Renal pelvis (tissue), 4 donors: ENCODE results near the gene REST. TPM values are rescaled to one million over a fixed set of nuclear protein-coding genes. Genes with fewer than 3 reads are reported as not detected.

Source experiments
- DNase-seq: peaks from one replicate; pipeline ENCODE4 v3.0.0-alpha.2; 2013
- polyA plus RNA-seq, 3 donors: library from polyadenylated mRNA; unstranded; fragments of 120-200 nt; gene quantifications; one replicate each; pipeline ENCODE4 v1.2.1, GENCODE V29; 2013; ENCODE audit not compliant: insufficient read length in 3 of 3

The REST gene
- polyA plus RNA-seq, 3 donors: 45.5 to 52.8 (median 50.1) TPM

DNA sequence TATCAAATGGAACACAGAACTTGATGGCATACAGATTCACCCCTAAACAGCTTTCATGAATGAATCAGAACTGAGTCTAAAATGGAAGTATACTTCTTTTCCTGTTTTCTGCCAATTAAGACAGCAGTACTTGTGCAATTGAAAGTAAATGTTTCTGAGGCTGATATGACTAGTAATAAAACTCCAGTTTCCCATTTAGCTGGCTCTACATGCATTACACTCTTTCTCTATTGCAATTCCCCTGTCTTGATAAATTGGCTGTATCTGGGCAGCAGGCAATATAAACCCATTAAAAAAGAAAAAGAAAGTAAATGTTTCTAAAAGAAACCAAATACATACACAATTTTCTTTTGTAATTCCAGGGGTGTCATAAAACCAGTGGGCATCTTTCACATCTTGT lies 65.1 kb downstream of the REST start:
- no peak for DNase-seq

DNA sequence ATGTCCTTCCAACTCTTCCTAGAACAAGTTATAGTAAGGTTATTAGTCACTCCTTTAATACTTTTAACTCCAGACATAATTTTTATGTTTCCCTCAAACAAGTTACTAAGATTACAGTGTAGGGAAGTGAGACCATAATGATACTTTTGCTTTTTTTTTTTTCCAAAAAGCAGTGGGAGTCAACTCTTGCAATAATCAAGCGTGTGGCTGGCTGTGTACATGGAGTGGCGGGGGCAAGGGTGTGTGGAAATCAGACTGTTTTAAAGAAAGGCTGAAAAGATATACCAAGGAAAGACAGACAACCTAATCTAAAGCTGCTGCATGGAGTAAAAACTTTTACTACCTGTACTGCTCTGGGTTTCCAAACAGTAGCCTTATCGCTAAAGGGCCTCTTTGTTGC lies 65.6 kb downstream of the REST start:
- DNase-seq: no peak

DNA sequence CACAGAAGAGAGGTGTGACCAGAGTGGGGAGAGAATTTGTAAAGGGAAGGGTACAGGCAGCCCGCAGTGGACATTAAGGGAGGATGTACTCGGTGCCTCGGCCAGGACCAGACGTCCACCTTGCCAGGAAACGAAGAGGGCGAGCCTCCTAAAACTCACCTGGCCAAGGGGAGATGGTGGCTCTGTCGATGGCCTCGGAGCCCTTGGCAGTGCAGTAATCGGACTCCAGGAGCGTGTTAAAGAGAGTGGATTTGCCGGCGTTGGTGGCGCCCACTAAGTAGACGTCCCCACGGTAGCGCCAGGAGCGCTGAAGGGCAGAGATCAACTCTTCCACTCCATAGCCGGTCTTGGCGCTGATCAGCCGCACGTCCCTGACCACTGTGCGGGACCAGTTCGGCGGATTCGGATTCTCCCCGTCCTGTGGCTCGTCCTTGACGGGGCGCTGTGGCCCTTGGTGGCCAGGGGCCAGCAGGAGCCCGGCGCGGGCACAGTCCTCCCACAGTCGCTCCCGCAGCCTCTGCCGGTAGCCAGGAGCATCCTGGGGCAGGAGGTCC lies 68.7 kb downstream of the REST start:
- DNase-seq: no peak

DNA sequence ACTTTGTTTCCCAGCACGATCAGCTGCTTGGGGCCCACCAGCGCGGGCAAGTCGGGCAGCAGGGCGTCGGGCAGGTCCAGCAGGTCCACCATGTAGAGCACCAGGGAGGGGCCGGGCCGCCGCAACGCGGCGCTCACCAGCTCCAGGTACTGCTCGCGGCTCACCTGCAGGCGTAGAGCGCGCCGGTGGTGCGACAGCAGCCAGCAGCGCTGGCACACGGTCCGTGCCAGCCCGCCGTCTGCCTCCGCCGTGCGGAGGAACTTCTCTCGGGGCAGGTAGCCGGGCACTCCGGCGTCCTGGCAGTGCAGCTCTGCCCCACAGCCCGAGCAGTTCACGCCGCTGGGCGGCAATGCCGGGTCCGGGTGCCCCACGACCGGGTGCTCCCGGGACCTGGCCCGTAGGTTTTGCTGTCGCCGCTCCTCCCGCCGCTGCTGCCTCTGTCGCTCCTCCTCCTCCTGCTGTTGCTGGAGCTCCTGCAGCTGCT lies 69.2 kb downstream of the REST start:
- peak; percentile 42 for DNase-seq

DNA sequence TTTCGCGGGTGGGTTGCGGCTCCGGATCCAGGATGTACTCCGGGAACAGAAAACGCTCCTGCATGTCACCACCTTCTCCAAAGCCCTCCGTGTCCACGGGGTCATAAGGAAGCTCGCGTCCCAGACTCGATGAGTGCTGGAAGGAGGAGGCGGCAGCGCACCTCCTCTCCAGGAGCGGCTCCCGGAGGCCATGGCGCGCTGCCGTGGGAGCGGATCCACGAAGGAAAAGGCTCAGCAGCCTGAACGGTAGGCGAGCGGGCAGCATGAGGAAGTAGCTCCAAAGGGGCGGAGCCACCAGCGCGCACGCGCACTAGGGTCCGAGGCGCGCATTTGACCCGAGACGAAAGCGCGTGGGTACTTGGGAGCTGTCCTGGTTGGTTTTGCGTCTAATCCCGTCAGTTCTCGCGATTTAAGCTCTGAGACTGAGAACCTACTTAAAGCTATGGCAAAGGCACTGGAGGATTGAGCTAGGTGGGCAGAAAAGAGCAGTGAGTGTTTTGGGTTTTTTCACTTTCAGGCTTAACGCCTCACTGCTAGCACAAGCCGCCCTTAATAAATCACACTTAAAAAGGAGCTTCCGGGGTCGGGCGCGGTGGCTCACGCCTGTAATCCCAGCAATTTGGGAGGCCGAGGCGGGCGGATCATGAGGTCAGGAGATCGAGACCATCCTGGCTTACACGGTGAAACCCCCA lies 69.8 kb downstream of the REST start, which contains the start of gene NOA1:
Gene NOA1, minus strand, starts transcription at position 286 of the 692 bp plus-strand sequence. Its CDS starts 21 bp downstream, at position 265.
- DNase-seq: peak; percentile 99

DNA sequence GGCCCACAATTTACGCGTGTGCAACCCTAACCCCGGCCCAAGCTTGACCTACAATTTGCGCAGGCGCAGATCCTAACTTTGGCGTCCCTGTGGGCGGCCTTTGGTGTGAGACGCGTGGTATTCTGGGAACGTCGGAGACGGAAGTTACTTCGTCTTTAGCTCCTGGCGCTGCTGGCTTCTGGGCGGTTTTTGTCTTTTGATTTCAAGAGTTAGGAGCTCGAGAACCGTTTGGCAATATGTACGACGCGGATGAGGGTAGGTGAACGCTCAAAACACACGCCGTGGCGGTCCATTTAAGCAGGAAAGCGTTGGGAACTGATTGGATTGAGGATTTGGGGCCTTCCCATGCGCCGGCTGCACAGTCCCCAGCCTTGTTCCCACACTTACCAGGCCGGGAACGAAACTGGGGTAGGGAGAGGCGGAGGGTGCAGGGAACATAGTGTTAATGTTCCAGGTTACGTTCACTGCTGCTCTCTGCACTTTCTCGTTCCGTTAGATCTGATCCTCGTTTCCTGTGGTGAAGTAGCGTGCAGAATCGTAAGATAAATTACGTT lies 71.1 kb downstream of the REST start, which contains the start of gene POLR2B:
Gene POLR2B, plus strand, starts transcription at position 147 of the 554 bp plus-strand sequence. Its CDS starts 90 bp downstream, at position 237.
- DNase-seq: peak; percentile 93

DNA sequence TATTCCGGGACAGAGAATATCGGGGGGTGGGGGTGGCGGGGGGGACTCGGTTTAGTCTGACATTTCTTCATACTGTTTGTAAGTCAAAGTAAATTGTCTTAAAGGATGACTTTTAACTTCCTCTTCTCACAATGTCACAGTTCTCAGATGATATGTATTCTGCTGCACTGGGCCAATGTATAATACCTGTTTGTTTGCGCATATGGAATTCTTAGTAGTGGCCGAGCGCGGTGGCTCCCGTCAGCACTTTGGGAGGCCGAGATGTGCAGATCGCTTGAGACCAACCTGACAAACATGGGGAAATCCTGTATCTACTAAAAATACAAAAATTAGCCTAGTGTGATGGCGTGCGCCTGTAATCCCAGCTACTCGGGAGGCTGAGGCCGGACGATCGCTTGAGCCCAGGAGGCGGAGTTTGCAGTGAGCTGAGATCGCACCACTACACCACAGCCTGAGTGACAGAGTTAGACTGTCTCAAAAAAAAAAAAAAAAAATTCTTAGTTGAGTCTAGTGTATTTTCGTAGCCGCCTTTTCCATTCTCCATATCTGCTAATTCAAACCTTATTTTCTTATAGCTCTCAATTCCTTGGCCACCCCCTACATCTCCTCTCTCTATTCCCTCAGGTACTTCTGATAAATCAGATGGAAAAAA lies 71.8 kb downstream of the REST start:
- DNase-seq: no peak

DNA sequence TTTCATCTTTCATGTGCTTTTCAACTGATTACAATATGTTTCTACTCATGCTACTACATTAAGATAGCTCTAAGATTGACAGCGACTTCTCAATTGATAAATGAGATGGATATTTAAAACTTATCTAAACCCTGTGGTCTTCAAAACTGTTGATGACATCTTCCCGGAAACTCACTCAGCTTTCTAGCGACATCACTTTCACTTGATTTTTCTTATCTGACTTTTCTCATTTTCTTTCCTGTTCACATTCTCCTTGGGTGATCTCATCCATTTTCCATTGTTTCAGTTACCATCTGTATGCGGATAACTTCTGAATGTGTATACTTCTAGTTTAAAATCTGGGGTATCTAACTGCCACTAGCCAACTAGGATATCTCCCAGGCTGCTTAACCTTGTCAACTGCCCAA lies 74.1 kb downstream of the REST start:
- DNase-seq: no peak

DNA sequence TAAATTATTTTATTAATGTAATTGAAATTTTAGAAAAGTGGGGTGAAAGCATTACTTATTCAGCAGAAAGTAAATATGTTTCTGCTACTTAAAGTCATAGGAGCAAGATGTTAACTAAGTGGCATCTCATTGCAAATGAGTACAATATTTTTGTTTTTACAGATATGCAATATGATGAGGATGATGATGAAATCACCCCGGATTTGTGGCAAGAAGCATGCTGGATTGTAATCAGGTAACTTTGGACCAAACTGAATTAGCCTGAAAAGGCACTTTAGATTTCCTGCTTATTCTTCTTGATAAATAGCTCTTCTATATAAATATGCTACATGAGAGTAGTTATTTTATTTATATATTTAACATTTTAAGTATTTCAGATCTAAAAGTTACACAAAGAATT lies 78.5 kb downstream of the REST start:
- DNase-seq: no peak

DNA sequence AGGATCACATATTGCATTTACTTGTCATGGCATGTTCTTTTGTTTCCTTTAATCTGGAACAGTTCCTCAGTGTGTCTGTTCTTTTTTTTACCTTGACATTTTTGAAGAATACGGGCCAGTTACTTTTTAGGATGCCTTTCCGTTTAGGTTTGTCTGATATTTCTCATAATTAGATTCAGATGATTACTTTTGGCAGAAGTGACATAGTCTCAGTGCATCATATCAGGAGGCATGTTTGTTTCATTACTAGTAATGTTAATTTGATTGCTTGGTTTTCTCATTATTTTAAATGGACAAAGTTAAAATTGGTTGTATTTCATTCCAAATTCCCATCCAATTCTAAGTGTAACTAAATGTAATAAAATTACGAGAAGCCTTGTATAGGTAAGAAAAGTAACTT lies 79.3 kb downstream of the REST start:
- DNase-seq: no peak

DNA sequence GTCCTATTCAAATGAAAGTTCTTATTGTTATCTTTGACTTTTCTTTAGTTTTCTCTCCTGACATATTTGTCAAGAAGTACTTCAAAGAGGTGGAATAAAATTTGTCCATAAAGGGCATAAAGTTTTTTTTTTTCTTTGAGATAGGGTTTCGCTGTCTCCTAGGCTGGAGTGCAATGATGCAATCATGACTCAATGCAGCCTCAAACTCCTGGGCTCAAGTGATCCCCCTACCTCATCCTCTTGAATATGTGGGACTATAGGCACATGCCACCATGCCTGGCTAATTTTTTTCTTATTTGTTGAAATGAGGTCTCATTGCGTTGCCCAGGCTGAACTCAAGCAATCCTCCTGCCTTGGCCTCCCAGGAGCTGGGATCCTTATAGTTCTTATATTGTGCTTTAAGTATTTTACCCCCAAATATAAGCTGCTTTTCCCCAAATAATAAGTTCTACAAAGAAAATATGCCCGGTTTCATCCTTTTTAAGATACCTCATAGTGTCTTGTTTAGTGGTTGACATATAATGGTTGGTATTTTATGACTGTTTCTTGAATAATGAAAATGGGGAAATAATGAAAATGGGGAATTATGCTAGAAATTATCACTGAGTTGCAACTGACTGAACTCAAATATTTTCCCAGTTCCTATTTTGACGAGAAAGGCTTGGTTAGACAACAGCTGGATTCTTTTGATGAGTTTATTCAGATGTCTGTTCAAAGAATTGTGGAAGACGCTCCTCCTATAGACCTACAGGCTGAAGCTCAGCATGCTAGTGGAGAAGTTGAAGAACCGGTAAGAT lies 82.6 kb downstream of the REST start:
- no peak for DNase-seq

DNA sequence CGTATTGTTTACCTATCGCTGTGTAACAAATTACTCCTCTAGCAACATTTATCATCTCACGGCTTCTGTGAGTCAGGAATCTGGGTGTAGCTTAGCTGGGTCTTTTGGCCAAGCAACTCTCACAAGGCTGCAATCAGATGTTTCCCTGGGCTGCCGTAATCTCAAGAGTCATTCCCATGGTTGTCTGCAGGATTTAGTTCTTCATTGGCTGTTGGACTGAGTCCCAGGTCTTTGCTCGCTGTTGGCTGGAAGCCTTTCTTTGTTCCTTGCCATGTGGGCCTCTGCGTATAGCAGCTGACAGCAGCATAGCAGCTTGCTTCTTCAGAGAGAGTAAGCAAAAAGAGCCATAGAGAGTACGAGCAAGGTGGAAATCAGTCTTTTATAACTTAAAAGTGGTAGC lies 87.8 kb downstream of the REST start:
- peak; percentile 42 for DNase-seq

DNA sequence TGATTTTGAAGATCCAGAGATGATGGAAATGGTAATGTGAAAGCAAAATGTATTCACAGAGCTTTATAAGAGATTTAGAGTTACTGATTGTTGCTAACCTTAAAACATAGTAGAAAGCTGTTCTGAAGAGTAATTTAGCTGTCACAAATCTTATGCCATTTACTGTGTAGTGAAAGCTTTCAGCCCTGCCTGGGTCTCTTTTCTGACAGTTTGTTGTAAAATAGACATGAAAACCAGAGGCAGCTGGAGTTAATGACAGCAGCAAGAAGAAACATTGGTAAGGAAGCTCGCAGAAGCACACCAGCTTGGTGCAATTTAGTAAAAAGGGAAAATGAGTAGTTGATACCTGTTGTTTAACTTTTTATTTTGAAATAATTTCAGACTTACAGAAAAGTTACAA lies 92.1 kb downstream of the REST start:
- no peak for DNase-seq

DNA sequence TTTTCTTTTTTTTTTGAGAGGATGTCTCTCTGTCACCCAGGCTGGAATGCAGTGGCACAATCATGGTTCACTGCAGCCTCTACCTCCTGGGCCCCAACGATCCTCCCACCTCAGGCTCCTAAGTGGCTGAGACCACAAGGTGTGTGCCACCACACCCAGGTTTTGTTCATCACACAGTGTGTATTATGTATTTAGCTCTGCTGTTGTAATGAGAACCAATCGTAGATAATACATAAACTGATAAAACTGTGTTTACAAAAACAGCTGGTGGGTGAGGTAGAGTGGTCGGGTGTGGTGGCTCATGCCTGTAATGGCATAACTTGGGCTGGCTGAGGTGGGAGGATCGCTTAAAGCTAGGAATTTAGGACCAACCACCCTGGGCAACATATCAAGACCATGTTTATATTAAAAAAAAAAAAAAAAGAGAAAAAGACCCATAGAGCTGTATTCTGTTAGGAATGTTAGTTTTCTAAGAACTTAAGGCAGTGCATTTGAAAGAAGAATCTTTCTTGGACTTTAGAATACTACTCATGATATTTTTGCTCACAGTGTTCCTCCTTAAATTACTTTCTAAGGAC lies 105.9 kb downstream of the REST start:
- DNase-seq: no peak

Other genes with a start within 250 kb of the REST start
- 10 to 100 TPM; 11.0 to 16.4 (median 13.5) TPM for gene HOPX, start 226.6 kb upstream of the REST start, polyA plus RNA-seq
- not detected for gene SPINK2, start 86.2 kb upstream of the REST start, polyA plus RNA-seq
- 10 to 100 TPM; 21.8 to 23.5 (median 22.7) TPM for gene NOA1, start 69.7 kb downstream of the REST start, polyA plus RNA-seq
- 100 to 1,000 TPM in 2 of 3 donors, 10 to 100 TPM in 1; 98.4 to 113 (median 101) TPM for gene POLR2B, start 71.0 kb downstream of the REST start, polyA plus RNA-seq
- gene IGFBP7, start 202.5 kb downstream of the REST start, polyA plus RNA-seq: 100 to 1,000 TPM; 485 to 533 (median 497) TPM